ENCODE results near the gene CUX1.

- TF ChIP-seq CTCF (IDR thresholded peaks at IDR 0.05; ENCODE audit: borderline replicate concordance, extremely low read depth, low read length, poor library complexity, severe bottlenecking) (no peak), EZH2 (IDR thresholded peaks at IDR 0.05; ENCODE audit: borderline replicate concordance, low read depth, low read length, severe bottlenecking) (no peak)
Observed at GRCh38 chr7:102248081-102248455, 430.6 kb downstream of the CUX1 start.
